ENCODE data around the gene GNG12. TPM values are rescaled to one million over a fixed set of nuclear protein-coding genes. Genes with fewer than 3 reads are reported as not detected.
"Not testable (repeated sequence)": the region's sequence is repeated elsewhere in the genome, so short reads cannot be mapped to it uniquely, and the experiment has no call there.

Gene GNG12
- total RNA-seq, 2 donors from 2014 or later = 49.4 to 61.5 TPM

DNA sequence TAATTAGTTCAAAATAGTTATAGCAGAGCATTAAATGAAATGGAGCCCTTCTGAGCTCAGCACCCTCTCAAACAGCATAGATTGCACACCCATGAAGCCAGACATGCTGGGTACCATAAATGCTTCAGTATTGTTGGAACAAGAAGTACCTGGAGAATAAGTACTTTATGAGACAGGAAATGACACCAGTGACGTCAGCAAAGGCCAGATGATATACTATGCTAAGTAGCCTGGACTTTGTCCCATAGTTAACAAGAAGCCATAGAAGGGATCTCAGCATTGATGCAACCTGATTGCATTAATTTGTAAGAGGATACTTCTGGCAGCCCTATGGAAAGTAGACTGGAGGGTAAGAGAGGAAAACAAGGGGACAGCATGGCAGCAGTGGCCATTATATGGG, 164.6 kb downstream of the GNG12 start:
- 25% methylated on average over 1 of the region's 1 CpG for WGBS
- intact Hi-C loops (cut with DNase I) = no loop called here
- no peak for DNase-seq (ENCODE audit: low spot score)
- H3K36me3 ChIP-seq = no peaks in the 10 kb centered on the region
- no peaks in the 10 kb centered on the region for H3K4me1 ChIP-seq (replicated peaks)
- H3K27ac ChIP-seq = no peak overlapping the region
- H3K4me3 ChIP-seq = no peak overlapping the region
- no peaks in the 10 kb centered on the region for H3K27me3 ChIP-seq (replicated peaks; ENCODE audit: insufficient read depth)
- H3K9me3 ChIP-seq = no peaks in the 10 kb centered on the region
- TF ChIP-seq, protein P1, sequence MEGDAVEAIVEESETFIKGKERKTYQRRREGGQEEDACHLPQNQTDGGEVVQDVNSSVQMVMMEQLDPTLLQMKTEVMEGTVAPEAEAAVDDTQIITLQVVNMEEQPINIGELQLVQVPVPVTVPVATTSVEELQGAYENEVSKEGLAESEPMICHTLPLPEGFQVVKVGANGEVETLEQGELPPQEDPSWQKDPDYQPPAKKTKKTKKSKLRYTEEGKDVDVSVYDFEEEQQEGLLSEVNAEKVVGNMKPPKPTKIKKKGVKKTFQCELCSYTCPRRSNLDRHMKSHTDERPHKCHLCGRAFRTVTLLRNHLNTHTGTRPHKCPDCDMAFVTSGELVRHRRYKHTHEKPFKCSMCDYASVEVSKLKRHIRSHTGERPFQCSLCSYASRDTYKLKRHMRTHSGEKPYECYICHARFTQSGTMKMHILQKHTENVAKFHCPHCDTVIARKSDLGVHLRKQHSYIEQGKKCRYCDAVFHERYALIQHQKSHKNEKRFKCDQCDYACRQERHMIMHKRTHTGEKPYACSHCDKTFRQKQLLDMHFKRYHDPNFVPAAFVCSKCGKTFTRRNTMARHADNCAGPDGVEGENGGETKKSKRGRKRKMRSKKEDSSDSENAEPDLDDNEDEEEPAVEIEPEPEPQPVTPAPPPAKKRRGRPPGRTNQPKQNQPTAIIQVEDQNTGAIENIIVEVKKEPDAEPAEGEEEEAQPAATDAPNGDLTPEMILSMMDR (IDR thresholded peaks at IDR 0.05) = no peak
- no peak for TF ChIP-seq POLR2A (IDR thresholded peaks at IDR 0.05)

DNA sequence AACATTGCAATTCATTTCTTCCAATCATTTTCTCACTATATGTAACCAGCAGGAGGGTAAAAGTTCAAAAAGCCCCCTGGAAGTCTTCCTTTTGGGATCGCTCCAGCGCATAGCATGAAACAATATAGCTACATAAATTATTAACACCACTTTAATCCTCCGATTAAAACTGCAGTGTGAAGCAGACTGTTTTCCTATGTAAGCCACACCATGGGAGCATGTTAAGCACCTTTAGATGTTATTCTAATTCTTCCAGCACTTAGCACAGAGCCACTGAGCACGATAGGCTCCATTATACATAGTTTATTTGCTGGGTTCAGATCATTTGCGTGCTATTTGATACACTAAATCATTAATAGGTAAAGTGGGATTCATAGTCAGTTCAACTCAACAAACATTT, 166.6 kb downstream of the GNG12 start:
- H3K9me3 ChIP-seq = no peaks in the 10 kb centered on the region
- 85% methylated on average over 5 of the region's 5 CpGs for WGBS

DNA sequence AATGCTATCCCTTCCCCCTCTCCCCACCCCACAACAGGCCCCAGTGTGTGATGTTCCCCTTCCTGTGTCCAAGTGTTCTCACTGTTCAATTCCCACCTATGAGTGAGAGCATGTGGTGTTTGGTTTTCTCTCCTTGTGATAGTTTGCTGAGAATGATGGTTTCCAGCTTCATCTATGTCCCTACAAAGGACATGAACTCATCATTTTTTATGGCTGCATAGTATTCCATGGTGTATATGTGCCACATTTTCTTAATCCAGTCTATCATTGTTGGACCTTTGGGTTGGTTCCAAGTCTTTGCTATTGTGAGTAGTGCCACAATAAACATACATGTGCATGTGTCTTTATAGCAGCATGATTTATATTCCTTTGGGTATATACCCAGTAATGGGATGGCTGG, 168.0 kb downstream of the GNG12 start:
- intact Hi-C loops (cut with DNase I); H3K9me3 ChIP-seq; H3K27ac ChIP-seq; H3K4me1 ChIP-seq (replicated peaks); H3K27me3 ChIP-seq (replicated peaks; ENCODE audit: insufficient read depth); DNase-seq (ENCODE audit: low spot score); H3K36me3 ChIP-seq; H3K4me3 ChIP-seq: not testable (repeated sequence)

More for the DNA sequence above, 166.6 kb downstream of the GNG12 start:
- Histone ChIP-seq H3K4me1 (replicated peaks) (no peaks in the 10 kb centered on the region), H3K27me3 (replicated peaks; ENCODE audit: insufficient read depth) (no peaks in the 10 kb centered on the region), H3K27ac (no peak overlapping the region), H3K4me3 (no peak overlapping the region), H3K36me3 (no peaks in the 10 kb centered on the region)
- DNase-seq (ENCODE audit: low spot score) = no peak
- intact Hi-C loops (cut with DNase I) = no loop called here
- TF ChIP-seq POLR2A (IDR thresholded peaks at IDR 0.05) (no peak), POLR2AphosphoS5 (IDR thresholded peaks at IDR 0.05) (no peak)
- TF ChIP-seq, protein P1 (IDR thresholded peaks at IDR 0.05) = no peak

DNA sequence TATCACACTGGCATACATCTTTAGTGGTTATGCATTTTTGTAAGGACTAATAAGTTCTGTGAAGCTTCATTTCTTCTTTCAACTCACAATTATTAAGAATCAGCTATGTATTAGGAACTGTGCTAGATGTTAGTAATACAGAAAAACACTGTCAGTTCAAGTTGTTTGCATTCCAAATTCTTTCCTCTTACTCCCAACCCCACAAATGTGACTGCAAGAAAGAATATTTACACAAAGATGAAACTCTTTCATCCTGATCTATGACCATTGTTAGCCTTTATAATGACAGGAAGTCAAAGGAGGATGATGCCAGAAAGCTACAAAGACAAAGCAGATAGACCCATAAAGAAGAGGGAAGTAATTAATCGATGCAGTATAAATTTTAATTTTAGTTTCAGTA, 169.2 kb downstream of the GNG12 start:
- intact Hi-C loops (cut with DNase I) = no loop called here
- Histone ChIP-seq H3K4me1 (replicated peaks) (no peaks in the 10 kb centered on the region), H3K4me3 (no peak overlapping the region), H3K27me3 (replicated peaks; ENCODE audit: insufficient read depth) (no peaks in the 10 kb centered on the region), H3K36me3 (no peaks in the 10 kb centered on the region), H3K9me3 (no peaks in the 10 kb centered on the region), H3K27ac (no peak overlapping the region)
- TF ChIP-seq POLR2A (IDR thresholded peaks at IDR 0.05) (no peak), POLR2AphosphoS5 (IDR thresholded peaks at IDR 0.05) (no peak)
- TF ChIP-seq, protein P1 (IDR thresholded peaks at IDR 0.05) = no peak
- 32% methylated on average over 1 of the region's 1 CpG for WGBS
- no peak for DNase-seq (ENCODE audit: low spot score)

DNA sequence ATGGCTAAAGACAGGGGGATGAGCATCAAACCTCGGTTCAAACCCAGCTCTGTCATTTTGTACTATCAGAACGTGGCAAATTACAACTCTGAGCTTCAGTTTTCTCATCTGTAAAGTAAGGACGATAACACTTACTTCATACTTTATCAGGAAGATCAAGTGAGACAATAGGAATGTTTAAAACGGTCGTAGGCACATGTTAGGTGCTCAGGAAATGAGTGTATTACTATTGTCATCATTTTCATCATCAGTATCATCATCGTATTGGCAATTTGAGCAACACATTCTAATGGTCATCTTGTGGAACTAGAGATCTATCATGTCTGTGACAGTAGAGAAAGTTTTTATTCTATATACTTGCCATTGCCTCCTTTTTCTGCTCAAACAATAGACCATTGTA, 170.4 kb downstream of the GNG12 start:
- intact Hi-C loops (cut with DNase I) = no loop called here
- no peaks in the 10 kb centered on the region for H3K4me1 ChIP-seq (replicated peaks)
- no peak for DNase-seq (ENCODE audit: low spot score)
- TF ChIP-seq, protein P1 (IDR thresholded peaks at IDR 0.05) = no peak
- no peak for TF ChIP-seq POLR2A (IDR thresholded peaks at IDR 0.05)
- TF ChIP-seq POLR2AphosphoS5 (IDR thresholded peaks at IDR 0.05) = no peak
- WGBS = 73% methylated on average over 6 of the region's 6 CpGs
- H3K9me3 ChIP-seq = no peaks in the 10 kb centered on the region
- no peaks in the 10 kb centered on the region for H3K27me3 ChIP-seq (replicated peaks; ENCODE audit: insufficient read depth)
- H3K4me3 ChIP-seq = no peak overlapping the region
- H3K36me3 ChIP-seq = no peaks in the 10 kb centered on the region
- H3K27ac ChIP-seq = no peak overlapping the region

Measured in prostate gland (tissue), 2 donors.